Measurements from ENCODE around the gene SLC38A10. TPM values are rescaled to one million over a fixed set of nuclear protein-coding genes. Genes with fewer than 3 reads are reported as not detected.
A peak's percentile ranks its signal among the peaks of the same experiment; 100 is the strongest.

SLC38A10 gene
- total and polyA plus RNA-seq, 7 donors: 7.8 to 88.7 (median 37.9) TPM

- Histone ChIP-seq H3K27ac (no peak overlapping the region), H3K9me3 (no peaks in the 10 kb centered on the region), H3K4me1 (peaks cover 0 to 19% (median 16%) of the 10 kb centered on the region in 4 donors), H3K4me3 (no peak overlapping the region), H3K36me3 (peaks cover 9 to 61% (median 36%) of the 10 kb centered on the region in 4 donors), H3K27me3 (no peaks in the 10 kb centered on the region)
- intact Hi-C loops (cut with DNase I): no loop called here
- 94 to 95% methylated on average over 23 of the region's 23 CpGs for WGBS, 2 donors
- TF ChIP-seq POLR2AphosphoS5 (IDR thresholded peaks at IDR 0.05): no peak
- TF ChIP-seq, protein P1, sequence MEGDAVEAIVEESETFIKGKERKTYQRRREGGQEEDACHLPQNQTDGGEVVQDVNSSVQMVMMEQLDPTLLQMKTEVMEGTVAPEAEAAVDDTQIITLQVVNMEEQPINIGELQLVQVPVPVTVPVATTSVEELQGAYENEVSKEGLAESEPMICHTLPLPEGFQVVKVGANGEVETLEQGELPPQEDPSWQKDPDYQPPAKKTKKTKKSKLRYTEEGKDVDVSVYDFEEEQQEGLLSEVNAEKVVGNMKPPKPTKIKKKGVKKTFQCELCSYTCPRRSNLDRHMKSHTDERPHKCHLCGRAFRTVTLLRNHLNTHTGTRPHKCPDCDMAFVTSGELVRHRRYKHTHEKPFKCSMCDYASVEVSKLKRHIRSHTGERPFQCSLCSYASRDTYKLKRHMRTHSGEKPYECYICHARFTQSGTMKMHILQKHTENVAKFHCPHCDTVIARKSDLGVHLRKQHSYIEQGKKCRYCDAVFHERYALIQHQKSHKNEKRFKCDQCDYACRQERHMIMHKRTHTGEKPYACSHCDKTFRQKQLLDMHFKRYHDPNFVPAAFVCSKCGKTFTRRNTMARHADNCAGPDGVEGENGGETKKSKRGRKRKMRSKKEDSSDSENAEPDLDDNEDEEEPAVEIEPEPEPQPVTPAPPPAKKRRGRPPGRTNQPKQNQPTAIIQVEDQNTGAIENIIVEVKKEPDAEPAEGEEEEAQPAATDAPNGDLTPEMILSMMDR (IDR thresholded peaks at IDR 0.05): no peak
- TF ChIP-seq POLR2A (IDR thresholded peaks at IDR 0.05): no peak
- no peak for TF ChIP-seq EP300 (IDR thresholded peaks at IDR 0.05)
- no peak for DNase-seq
These were observed 36.0 kb downstream of the SLC38A10 start for GRCh38 chr17:81259058-81259605.

DNA sequence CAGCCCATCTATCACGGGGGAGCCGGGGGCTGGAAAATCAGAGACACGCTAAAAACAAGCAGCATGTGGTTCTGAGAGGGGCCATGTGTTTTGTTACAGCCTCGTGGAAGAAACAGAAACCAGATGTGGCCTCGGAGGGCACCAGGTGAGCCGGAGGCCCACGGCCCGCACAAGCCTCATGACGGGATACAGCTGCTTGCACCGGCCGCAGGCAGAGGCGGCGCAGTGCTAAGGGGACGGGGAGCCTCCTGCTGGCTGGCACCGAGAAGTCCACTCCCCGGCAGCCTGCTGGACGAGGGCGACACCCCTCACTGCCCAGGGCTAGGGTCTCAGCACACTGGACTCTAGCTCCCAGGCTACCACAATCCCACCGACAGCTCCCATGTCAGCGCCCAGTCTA is 36.8 kb downstream of the SLC38A10 start:
- 90% methylated on average over 20 of the region's 20 CpGs for WGBS, 2 donors
- intact Hi-C loops (cut with DNase I): no loop called here
- Histone ChIP-seq H3K9me3 (no peaks in the 10 kb centered on the region), H3K27ac (no peak overlapping the region), H3K4me3 (no peak overlapping the region), H3K27me3 (no peaks in the 10 kb centered on the region), H3K36me3 (peaks cover 4 to 52% (median 30%) of the 10 kb centered on the region in 4 donors), H3K4me1 (peaks cover 0 to 19% (median 16%) of the 10 kb centered on the region in 4 donors)
- DNase-seq: no peak
- TF ChIP-seq POLR2AphosphoS5 (IDR thresholded peaks at IDR 0.05) (no peak), EP300 (IDR thresholded peaks at IDR 0.05) (no peak), POLR2A (IDR thresholded peaks at IDR 0.05) (no peak)
- TF ChIP-seq, protein P1 (IDR thresholded peaks at IDR 0.05): no peak

GRCh38 chr17:81257533-81257932 is 37.6 kb downstream of the SLC38A10 start:
- peaks cover 4 to 48% (median 30%) of the 10 kb centered on the region in 4 donors for H3K36me3 ChIP-seq
- DNase-seq: no peak
- intact Hi-C loops (cut with DNase I): no loop called here
- no peaks in the 10 kb centered on the region for H3K9me3 ChIP-seq
- no peak overlapping the region for H3K27ac ChIP-seq
- H3K27me3 ChIP-seq: no peaks in the 10 kb centered on the region
- peaks cover 0 to 19% (median 18%) of the 10 kb centered on the region in 4 donors for H3K4me1 ChIP-seq
- TF ChIP-seq, protein P1 (IDR thresholded peaks at IDR 0.05): no peak
- no peak for TF ChIP-seq POLR2AphosphoS5 (IDR thresholded peaks at IDR 0.05)
- no peak for TF ChIP-seq EP300 (IDR thresholded peaks at IDR 0.05)
- no peak for TF ChIP-seq POLR2A (IDR thresholded peaks at IDR 0.05)
- 96% methylated on average over 19 of the region's 19 CpGs for WGBS, 2 donors
- H3K4me3 ChIP-seq: no peak overlapping the region

DNA sequence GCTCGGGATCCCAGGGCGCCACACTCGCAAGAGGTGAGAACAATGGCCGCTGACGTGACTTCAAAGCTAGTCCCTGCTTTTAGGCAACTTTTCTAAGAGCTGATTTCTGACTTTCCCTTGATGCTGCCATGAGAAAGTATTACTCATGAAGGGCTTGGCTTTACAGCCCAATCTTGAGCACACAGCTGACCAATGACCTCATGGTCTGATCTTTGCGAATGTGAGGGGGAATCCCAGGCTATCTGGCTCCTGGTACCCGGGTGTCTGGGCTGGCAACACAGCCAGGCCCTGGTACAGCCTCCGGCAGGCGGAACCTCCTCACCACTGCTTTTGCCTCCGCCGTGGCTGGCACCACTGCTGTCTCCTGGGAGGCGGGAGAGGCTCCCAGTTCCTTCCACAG is 38.5 kb downstream of the SLC38A10 start:
- Histone ChIP-seq H3K4me3 (no peak overlapping the region), H3K27me3 (no peaks in the 10 kb centered on the region), H3K27ac (peak overlapping the region in 1 of 4 donors; percentile 85), H3K4me1 (peaks cover 0 to 19% (median 18%) of the 10 kb centered on the region in 4 donors), H3K9me3 (no peaks in the 10 kb centered on the region), H3K36me3 (peaks cover 4 to 48% (median 23%) of the 10 kb centered on the region in 4 donors)
- WGBS, 2 donors: 82 to 89% methylated on average over 12 of the region's 12 CpGs
- no peak for DNase-seq
- intact Hi-C loops (cut with DNase I): no loop called here
- no peak for TF ChIP-seq EP300 (IDR thresholded peaks at IDR 0.05)
- TF ChIP-seq POLR2AphosphoS5 (IDR thresholded peaks at IDR 0.05): no peak
- TF ChIP-seq, protein P1 (IDR thresholded peaks at IDR 0.05): no peak
- TF ChIP-seq POLR2A (IDR thresholded peaks at IDR 0.05): no peak
